Endodermal cell (in vitro differentiated cells): ENCODE measurements around the gene ITGA11. TPM values are rescaled to one million over a fixed set of nuclear protein-coding genes. Genes with fewer than 3 reads are reported as not detected.

Source experiments
- DNase-seq: peaks from one replicate; pipeline ENCODE4 v3.0.0-alpha.2; 2017
- H3K27ac ChIP-seq: 2 replicates; pipeline ENCODE4 v1.5.1; 2013; ENCODE audit warnings: mild to moderate bottlenecking, low read depth, low read length, moderate library complexity
- H3K27me3 ChIP-seq: 2 replicates; pipeline ENCODE4 v1.6.1; 2013; ENCODE audit warnings: mild to moderate bottlenecking, low read length, moderate library complexity; ENCODE audit not compliant: insufficient read depth, control insufficient read depth, poor library complexity, severe bottlenecking
- H3K36me3 ChIP-seq: 2 replicates; pipeline ENCODE4 v1.7.0; 2013; ENCODE audit warnings: mild to moderate bottlenecking, low read length, moderate library complexity; ENCODE audit not compliant: control insufficient read depth, insufficient read depth
- H3K4me1 ChIP-seq: one replicate; pipeline ENCODE4 v1.7.0; 2013; ENCODE audit warnings: low read length; ENCODE audit not compliant: control insufficient read depth, insufficient read depth
- H3K4me3 ChIP-seq: 2 replicates; pipeline ENCODE4 v1.5.1; 2013; ENCODE audit warnings: mild to moderate bottlenecking, low read length, moderate library complexity
- H3K9ac ChIP-seq: 2 replicates; pipeline ENCODE4 v1.6.1; 2013; ENCODE audit warnings: mild to moderate bottlenecking, low read length, moderate library complexity; ENCODE audit not compliant: poor library complexity, severe bottlenecking; ENCODE audit errors: extremely low read depth
- H3K9me3 ChIP-seq: 2 replicates; pipeline ENCODE4 v1.6.1; 2013; ENCODE audit warnings: mild to moderate bottlenecking, low read length, moderate library complexity; ENCODE audit not compliant: control insufficient read depth
- H3K27ac Mint-ChIP-seq: 2 replicates; pipeline ENCODE4 v1.8.0; 2020; ENCODE audit warnings: mixed read lengths
- H3K27me3 Mint-ChIP-seq: 2 replicates; pipeline ENCODE4 v1.8.0; 2021; ENCODE audit warnings: mild to moderate bottlenecking, mixed read lengths; ENCODE audit not compliant: insufficient read depth
- H3K36me3 Mint-ChIP-seq: 2 replicates; pipeline ENCODE4 v1.8.0; 2020; ENCODE audit warnings: low read depth, mixed read lengths
- H3K4me1 Mint-ChIP-seq: 2 replicates; pipeline ENCODE4 v1.8.0; 2020; ENCODE audit warnings: mixed read lengths
- H3K4me3 Mint-ChIP-seq: 2 replicates; pipeline ENCODE4 v1.8.0; 2020; ENCODE audit warnings: mild to moderate bottlenecking, moderate library complexity, mixed read lengths
- H3K9me3 Mint-ChIP-seq: 2 replicates; pipeline ENCODE4 v1.8.0; 2020; ENCODE audit warnings: mild to moderate bottlenecking, mixed read lengths
- CTCF ChIP-seq: fragments of 200-600 bp; sonication (generic); conservative IDR thresholded peaks from 2 replicates; pipeline ENCODE4 v1.5.0; 2021; ENCODE audit warnings: antibody characterized with exemption, mild to moderate bottlenecking
- WGBS, 2 experiments: methylation state at CpG; one replicate each; pipeline versions ENCODE4 v1.1.5 to v1.1.7; 2013; ENCODE audit warnings: missing lambda C conversion rate in 2 of 2, mixed read lengths in 1 of 2; ENCODE audit not compliant: insufficient coverage in 1 of 2, insufficient read length in 1 of 2; 5-methylcytosine and 5-hydroxymethylcytosine counted together
- total RNA-seq, 2 donors: library from RNA; stranded (reverse); fragmentation: NEBNext Ultra II Directional in 1 of 2; extraction: Animal tissue kit (Norgen Biotek cat#: 25700) in 1 of 2; gene quantifications; 2 replicates in 1 of 2; 3 replicates in 1 of 2; pipeline ENCODE4 v1.2.1, GENCODE V29; 2021

ITGA11 gene
- total RNA-seq, 2 donors from 2014 or later: 0.35 to 1.4 TPM

- Histone ChIP-seq H3K9me3 (no peaks in the 10 kb centered on the region), H3K27ac (no peak overlapping the region), H3K36me3 (no peaks in the 10 kb centered on the region), H3K4me3 (no peak overlapping the region), H3K4me1 (peaks cover 18% of the 10 kb centered on the region), H3K9ac (no peak overlapping the region), H3K27me3 (peaks cover 4% of the 10 kb centered on the region)
- H3K27ac Mint-ChIP-seq: no peak overlapping the region
- DNase-seq: no peak
- H3K4me3 Mint-ChIP-seq: no peak overlapping the region
- peaks cover 53% of the 10 kb centered on the region for H3K4me1 Mint-ChIP-seq
- H3K27me3 Mint-ChIP-seq: peaks cover 1% of the 10 kb centered on the region
- H3K9me3 Mint-ChIP-seq: no peaks in the 10 kb centered on the region
- H3K36me3 Mint-ChIP-seq: no peaks in the 10 kb centered on the region
- no peak for TF ChIP-seq CTCF
- WGBS, 2 experiments: 85 to 91% methylated on average over 5 of the region's 5 CpGs
Measured at GRCh38 chr15:68419301-68420175, 12.4 kb downstream of the ITGA11 start.

DNA sequence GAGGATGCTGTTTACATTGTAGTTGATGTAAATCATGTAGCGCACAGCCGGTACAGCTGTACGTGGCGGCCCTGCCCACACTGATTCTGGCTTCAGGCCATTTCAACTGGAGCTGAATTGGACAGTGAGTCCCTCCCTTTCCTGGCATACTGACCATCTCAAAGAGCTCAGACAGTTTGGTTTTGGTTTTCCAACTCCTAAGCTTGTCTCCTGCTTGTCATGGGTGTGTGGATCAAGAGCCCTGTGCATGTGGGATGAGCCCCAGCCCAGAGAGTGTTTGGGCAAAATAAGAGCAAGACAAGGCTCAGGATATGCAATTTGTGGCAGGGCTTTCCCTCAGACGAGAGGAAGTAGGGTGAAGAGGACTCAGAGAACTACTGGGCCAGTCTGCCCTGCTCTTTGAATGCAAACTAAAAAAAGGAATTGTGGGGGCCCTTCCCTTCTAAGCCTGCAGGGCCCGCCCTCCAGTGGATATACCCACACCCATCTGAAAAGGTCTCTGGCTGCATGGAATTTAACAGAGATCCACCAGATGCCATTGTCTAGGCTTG, 13.3 kb downstream of the ITGA11 start:
- no peak for TF ChIP-seq CTCF
- no peak overlapping the region for H3K9ac ChIP-seq
- Mint-ChIP-seq H3K36me3 (no peaks in the 10 kb centered on the region), H3K27me3 (peaks cover 1% of the 10 kb centered on the region), H3K27ac (no peak overlapping the region), H3K4me3 (no peak overlapping the region), H3K4me1 (peaks cover 53% of the 10 kb centered on the region), H3K9me3 (no peaks in the 10 kb centered on the region)
- peaks cover 18% of the 10 kb centered on the region for H3K4me1 ChIP-seq
- H3K27ac ChIP-seq: no peak overlapping the region
- 72 to 94% methylated on average over 4 to 6 of the region's 6 CpGs for WGBS, 2 experiments
- H3K4me3 ChIP-seq: no peak overlapping the region
- peak; percentile 42 for DNase-seq
- H3K27me3 ChIP-seq: peaks cover 4% of the 10 kb centered on the region
- H3K9me3 ChIP-seq: no peaks in the 10 kb centered on the region
- no peaks in the 10 kb centered on the region for H3K36me3 ChIP-seq

- no peak overlapping the region for H3K4me3 ChIP-seq
- H3K9ac ChIP-seq: no peak overlapping the region
- no peak overlapping the region for H3K27ac Mint-ChIP-seq
- H3K9me3 ChIP-seq: no peaks in the 10 kb centered on the region
- no peak overlapping the region for H3K4me3 Mint-ChIP-seq
- peaks cover 14% of the 10 kb centered on the region for H3K4me1 ChIP-seq
- H3K9me3 Mint-ChIP-seq: no peaks in the 10 kb centered on the region
- no peak overlapping the region for H3K27ac ChIP-seq
- H3K36me3 Mint-ChIP-seq: no peaks in the 10 kb centered on the region
- H3K27me3 ChIP-seq: peaks cover 4% of the 10 kb centered on the region
- no peaks in the 10 kb centered on the region for H3K36me3 ChIP-seq
- DNase-seq: peak; percentile 2
- WGBS, 2 experiments: 20 to 79% methylated on average over 1 to 2 of the region's 2 CpGs
- peaks cover 1% of the 10 kb centered on the region for H3K27me3 Mint-ChIP-seq
- TF ChIP-seq CTCF: no peak
- peaks cover 47% of the 10 kb centered on the region for H3K4me1 Mint-ChIP-seq
Measured at GRCh38 chr15:68417897-68418296, 14.1 kb downstream of the ITGA11 start.
